ENCODE measurements around the gene FBXL3. TPM values are rescaled to one million over a fixed set of nuclear protein-coding genes. Genes with fewer than 3 reads are reported as not detected.
"Not testable (repeated sequence)": the region's sequence is repeated elsewhere in the genome, so short reads cannot be mapped to it uniquely, and the experiment has no call there.

Gene FBXL3
- total and polyA plus RNA-seq, 3 experiments from 2014 or later = 34.5 to 45.0 (median 41.7) TPM

- peaks cover 56% of the 10 kb centered on the region for H3K4me1 ChIP-seq (ENCODE audit: insufficient read depth, low read length)
- Mint-ChIP-seq H3K4me3 (peak overlapping the region in 1 of 7 donors; percentile 5), H3K27ac (peak overlapping the region in 2 of 8 donors; percentile 34 to 36), H3K36me3 (peaks cover 6 to 67% (median 22%) of the 10 kb centered on the region in 3 donors), H3K4me1 (peaks cover 65 to 86% (median 86%) of the 10 kb centered on the region in 3 donors), H3K27me3 (no peaks in the 10 kb centered on the region), H3K9me3 (no peaks in the 10 kb centered on the region)
- no peaks in the 10 kb centered on the region for H3K9me3 ChIP-seq (ENCODE audit: low read length)
- no peaks in the 10 kb centered on the region for H3K27me3 ChIP-seq (ENCODE audit: insufficient read depth, low read length, poor library complexity, severe bottlenecking)
- CTCF ChIA-PET = no interaction called here
- peaks cover 16% of the 10 kb centered on the region for H3K36me3 ChIP-seq (ENCODE audit: insufficient read depth, low read length)
- POLR2A ChIA-PET = no interaction called here
- H3K27ac ChIP-seq (ENCODE audit: low read depth, low read length) = no peak overlapping the region
- no peak overlapping the region for H3K4me3 ChIP-seq (ENCODE audit: low read length)
- DNase-seq = no peak
These were observed 7.2 kb downstream of the FBXL3 start for GRCh38 chr13:77019756-77020155.

DNA sequence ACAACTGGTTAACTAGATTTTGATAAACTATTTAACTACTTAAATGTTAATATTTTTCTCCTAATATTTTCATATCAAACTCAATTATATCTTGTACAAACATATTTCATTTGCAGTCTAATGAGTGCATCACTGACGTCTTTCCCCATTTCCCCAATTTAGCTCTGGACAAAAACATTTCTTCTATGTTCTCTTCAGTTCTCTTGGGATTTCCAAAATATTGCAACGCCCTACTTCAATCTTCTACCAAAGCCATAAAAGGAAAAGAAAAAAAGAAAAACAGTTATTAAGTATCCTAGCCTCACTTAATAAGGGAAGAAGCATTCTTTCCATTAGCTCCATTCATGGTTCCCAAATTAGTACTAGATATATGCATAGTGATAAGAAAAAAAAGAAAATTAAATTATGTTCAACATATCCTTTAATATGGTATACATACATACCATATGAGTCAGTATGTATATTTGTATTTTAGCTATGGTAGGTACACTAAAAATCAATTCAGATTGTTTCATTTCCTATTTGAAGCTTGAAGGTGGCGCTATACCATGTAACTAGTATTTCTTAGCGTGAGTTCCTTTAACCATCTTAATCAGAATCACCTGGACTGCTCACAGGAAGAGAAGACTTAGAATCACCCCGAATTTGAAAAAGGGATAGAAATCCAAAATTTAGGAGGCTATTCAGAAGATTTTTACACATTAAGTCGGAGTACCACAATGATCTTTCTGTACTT is 9.9 kb downstream of the FBXL3 start:
- POLR2A ChIA-PET = interaction anchor here (0.7 to 1.7 kb wide), 3 partner anchors 9 to 562 kb away, joined by 3 to 6 read pairs (median 4); partner anchors contain the start of gene CLN5
- Histone ChIP-seq H3K4me3 (ENCODE audit: low read length) (no peak overlapping the region), H3K27ac (ENCODE audit: low read depth, low read length) (no peak overlapping the region), H3K4me1 (ENCODE audit: insufficient read depth, low read length) (peaks cover 29% of the 10 kb centered on the region), H3K27me3 (ENCODE audit: insufficient read depth, low read length, poor library complexity, severe bottlenecking) (no peaks in the 10 kb centered on the region), H3K9me3 (ENCODE audit: low read length) (no peaks in the 10 kb centered on the region), H3K36me3 (ENCODE audit: insufficient read depth, low read length) (peaks cover 37% of the 10 kb centered on the region)
- Mint-ChIP-seq H3K4me1 (peaks cover 52 to 83% (median 83%) of the 10 kb centered on the region in 3 donors), H3K27ac (peak overlapping the region in 5 of 8 donors; percentile 3 to 72 (median 40)), H3K4me3 (no peak overlapping the region), H3K27me3 (no peaks in the 10 kb centered on the region), H3K9me3 (no peaks in the 10 kb centered on the region), H3K36me3 (peaks cover 6 to 77% (median 22%) of the 10 kb centered on the region in 3 donors)
- DNase-seq = no peak
- CTCF ChIA-PET = interaction anchor here (1.0 to 1.8 kb wide), 4 partner anchors 9 to 36 kb away, joined by 3 to 8 read pairs (median 5); partner anchors contain the start of gene CLN5

DNA sequence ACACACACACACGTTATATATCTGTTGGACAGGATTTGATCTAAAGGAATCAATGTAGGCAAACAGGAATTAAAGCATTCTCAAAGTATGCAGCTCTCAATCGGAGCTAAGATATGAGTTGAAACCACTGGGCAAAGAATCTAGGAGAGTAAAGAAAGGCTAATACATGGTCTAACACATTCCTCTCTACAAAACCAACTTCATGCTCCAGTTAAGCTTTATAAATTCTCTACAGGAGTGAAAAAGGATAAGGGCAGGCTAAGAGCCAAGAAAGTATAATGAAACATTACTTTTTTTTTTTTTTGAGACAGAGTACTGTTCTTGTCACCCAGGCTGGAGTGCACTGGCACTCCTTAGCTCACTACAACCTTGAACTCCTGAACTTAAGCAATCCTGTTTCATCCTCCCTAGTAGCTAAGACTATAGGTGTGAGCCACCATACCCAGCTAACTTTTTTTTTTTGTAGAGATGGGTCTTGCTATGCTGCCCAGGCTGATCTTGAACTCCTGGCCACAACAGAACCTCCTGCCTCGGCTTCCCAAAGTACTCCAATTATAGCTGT is 10.6 kb downstream of the FBXL3 start:
- ChIA-PET POLR2A (interaction anchor here (0.7 to 1.7 kb wide), 4 partner anchors 10 to 563 kb away, joined by 3 to 6 read pairs (median 4); partner anchors contain the start of gene CLN5), CTCF (interaction anchor here (1.0 to 1.8 kb wide), 4 partner anchors 10 to 36 kb away, joined by 3 to 8 read pairs (median 5); partner anchors contain the start of gene CLN5)
- Histone ChIP-seq H3K9me3 (ENCODE audit: low read length) (no peaks in the 10 kb centered on the region), H3K4me1 (ENCODE audit: insufficient read depth, low read length) (peaks cover 22% of the 10 kb centered on the region), H3K36me3 (ENCODE audit: insufficient read depth, low read length) (peaks cover 44% of the 10 kb centered on the region), H3K4me3 (ENCODE audit: low read length) (no peak overlapping the region), H3K27me3 (ENCODE audit: insufficient read depth, low read length, poor library complexity, severe bottlenecking) (no peaks in the 10 kb centered on the region), H3K27ac (ENCODE audit: low read depth, low read length) (no peak overlapping the region)
- DNase-seq = no peak
- no peak overlapping the region for H3K4me3 Mint-ChIP-seq
- peak overlapping the region in 2 of 8 donors; percentile 15 to 64 for H3K27ac Mint-ChIP-seq
- H3K9me3 Mint-ChIP-seq = no peaks in the 10 kb centered on the region
- H3K4me1 Mint-ChIP-seq = peaks cover 47 to 80% (median 80%) of the 10 kb centered on the region in 3 donors
- no peaks in the 10 kb centered on the region for H3K27me3 Mint-ChIP-seq
- peaks cover 6 to 77% (median 23%) of the 10 kb centered on the region in 3 donors for H3K36me3 Mint-ChIP-seq

DNA sequence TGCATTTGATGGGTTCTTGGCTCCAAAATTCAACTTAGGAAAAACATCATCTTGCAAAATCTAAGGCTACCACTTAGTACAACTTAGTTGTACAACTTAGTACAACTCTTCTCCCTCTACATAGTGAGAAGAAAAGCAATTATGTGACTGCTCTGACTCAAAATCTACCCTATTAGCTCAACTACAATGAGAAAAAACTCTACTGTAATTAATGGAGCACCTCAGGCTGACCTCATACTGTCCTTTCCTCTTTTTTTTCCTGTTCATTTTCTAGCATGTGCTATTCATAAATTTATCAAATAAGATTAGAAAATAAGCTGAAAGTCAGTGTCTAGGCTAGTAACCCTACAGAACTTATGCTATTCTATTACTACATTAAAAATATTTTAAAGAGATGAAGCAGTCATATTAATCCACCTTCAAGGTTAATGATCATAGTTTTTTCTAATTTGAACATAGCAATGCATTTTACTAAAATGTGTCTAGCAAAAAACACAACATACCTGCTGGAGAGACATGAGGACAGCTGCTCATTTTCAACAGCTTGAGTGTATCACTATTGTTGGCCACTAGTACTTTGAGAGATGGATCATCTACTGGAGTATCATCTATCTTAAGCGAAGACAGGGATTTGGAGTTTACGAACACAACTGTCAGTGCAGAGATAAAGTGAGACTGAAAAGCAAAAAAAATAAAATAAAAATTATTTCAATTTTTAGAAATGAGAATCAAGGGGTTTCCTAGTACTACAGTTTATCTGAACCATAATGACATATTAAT is 11.9 kb downstream of the FBXL3 start:
- Histone ChIP-seq H3K4me1 (ENCODE audit: insufficient read depth, low read length) (peaks cover 13% of the 10 kb centered on the region), H3K4me3 (ENCODE audit: low read length) (no peak overlapping the region), H3K9me3 (ENCODE audit: low read length) (no peaks in the 10 kb centered on the region), H3K27me3 (ENCODE audit: insufficient read depth, low read length, poor library complexity, severe bottlenecking) (no peaks in the 10 kb centered on the region), H3K27ac (ENCODE audit: low read depth, low read length) (no peak overlapping the region), H3K36me3 (ENCODE audit: insufficient read depth, low read length) (peaks cover 53% of the 10 kb centered on the region)
- Mint-ChIP-seq H3K36me3 (peaks cover 6 to 80% (median 25%) of the 10 kb centered on the region in 3 donors), H3K27me3 (no peaks in the 10 kb centered on the region), H3K27ac (no peak overlapping the region), H3K4me1 (peaks cover 39 to 78% (median 74%) of the 10 kb centered on the region in 3 donors), H3K9me3 (no peaks in the 10 kb centered on the region), H3K4me3 (no peak overlapping the region)
- ChIA-PET POLR2A (interaction anchor here (1.1 to 1.7 kb wide), 2 partner anchors 10 to 11 kb away, joined by 3 to 4 read pairs; no protein-coding TSS in a partner anchor), CTCF (interaction anchor here (1.2 to 1.4 kb wide), 2 partner anchors 12 to 35 kb away, joined by 3 to 4 read pairs; no protein-coding TSS in a partner anchor)
- DNase-seq = no peak

DNA sequence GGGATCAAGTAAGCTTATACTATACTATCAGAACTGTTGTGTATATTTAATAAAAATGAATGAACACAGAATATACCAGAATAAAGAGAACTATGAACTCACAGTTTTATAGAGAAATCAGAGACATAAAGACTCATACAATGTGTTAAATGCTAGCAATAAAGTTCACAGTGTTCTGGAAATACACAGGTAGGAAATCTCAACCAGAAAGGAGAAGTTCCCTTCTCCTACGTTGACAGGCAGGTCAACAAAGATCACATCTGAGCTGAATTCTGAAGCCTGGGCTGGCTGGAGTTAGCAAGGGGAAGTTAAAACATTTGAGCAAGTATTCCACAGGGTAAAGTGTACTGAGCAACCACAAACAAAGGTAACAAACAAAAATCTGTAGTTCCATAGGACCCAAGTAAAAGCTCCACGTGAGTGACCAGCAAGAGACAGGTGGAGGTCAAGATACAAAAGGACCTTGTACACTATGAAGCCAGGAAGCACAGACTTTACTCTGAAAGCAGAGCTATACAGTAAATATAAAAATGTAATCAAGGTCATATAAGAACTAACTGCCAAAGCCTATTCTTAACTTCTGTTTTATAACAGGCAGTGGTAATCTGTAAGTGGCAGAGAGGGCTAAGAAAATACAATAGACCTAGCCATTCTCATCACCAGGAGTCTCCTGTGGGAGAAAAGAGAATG is 13.0 kb downstream of the FBXL3 start:
- Mint-ChIP-seq H3K4me1 (peaks cover 40 to 77% (median 74%) of the 10 kb centered on the region in 3 donors), H3K27me3 (no peaks in the 10 kb centered on the region), H3K36me3 (peaks cover 11 to 86% (median 28%) of the 10 kb centered on the region in 3 donors), H3K4me3 (no peak overlapping the region), H3K27ac (peak overlapping the region in 2 of 8 donors; percentile 14 to 68), H3K9me3 (no peaks in the 10 kb centered on the region)
- POLR2A ChIA-PET = interaction anchor here (1.1 to 1.7 kb wide), 2 partner anchors 11 to 12 kb away, joined by 3 to 4 read pairs; no protein-coding TSS in a partner anchor
- DNase-seq = no peak
- H3K4me1 ChIP-seq (ENCODE audit: insufficient read depth, low read length) = peaks cover 3% of the 10 kb centered on the region
- no peaks in the 10 kb centered on the region for H3K27me3 ChIP-seq (ENCODE audit: insufficient read depth, low read length, poor library complexity, severe bottlenecking)
- CTCF ChIA-PET = interaction anchor here (1.2 to 1.8 kb wide), 2 partner anchors 12 to 34 kb away, joined by 4 to 8 read pairs; no protein-coding TSS in a partner anchor
- H3K9me3 ChIP-seq (ENCODE audit: low read length) = no peaks in the 10 kb centered on the region
- H3K27ac ChIP-seq (ENCODE audit: low read depth, low read length) = no peak overlapping the region
- H3K4me3 ChIP-seq (ENCODE audit: low read length) = no peak overlapping the region
- H3K36me3 ChIP-seq (ENCODE audit: insufficient read depth, low read length) = peaks cover 50% of the 10 kb centered on the region

- Mint-ChIP-seq H3K27ac (peak overlapping the region in 2 of 8 donors; percentile 23 to 41), H3K4me1 (peaks cover 33 to 72% (median 68%) of the 10 kb centered on the region in 3 donors), H3K36me3 (peaks cover 4 to 84% (median 26%) of the 10 kb centered on the region in 3 donors)
- CTCF ChIA-PET; H3K9me3 Mint-ChIP-seq; H3K9me3 ChIP-seq (ENCODE audit: low read length); H3K4me3 Mint-ChIP-seq; DNase-seq; H3K27ac ChIP-seq (ENCODE audit: low read depth, low read length); H3K27me3 Mint-ChIP-seq; H3K4me3 ChIP-seq (ENCODE audit: low read length); H3K4me1 ChIP-seq (ENCODE audit: insufficient read depth, low read length); H3K27me3 ChIP-seq (ENCODE audit: insufficient read depth, low read length, poor library complexity, severe bottlenecking): not testable (repeated sequence)
- POLR2A ChIA-PET = interaction anchor here (1.8 kb wide), 1 partner anchor 17 kb away, joined by 4 read pairs; the partner anchor contains the start of gene FBXL3
- peaks cover 43% of the 10 kb centered on the region for H3K36me3 ChIP-seq (ENCODE audit: insufficient read depth, low read length)
These were observed 17.2 kb downstream of the FBXL3 start for GRCh38 chr13:77009719-77010118.

DNA sequence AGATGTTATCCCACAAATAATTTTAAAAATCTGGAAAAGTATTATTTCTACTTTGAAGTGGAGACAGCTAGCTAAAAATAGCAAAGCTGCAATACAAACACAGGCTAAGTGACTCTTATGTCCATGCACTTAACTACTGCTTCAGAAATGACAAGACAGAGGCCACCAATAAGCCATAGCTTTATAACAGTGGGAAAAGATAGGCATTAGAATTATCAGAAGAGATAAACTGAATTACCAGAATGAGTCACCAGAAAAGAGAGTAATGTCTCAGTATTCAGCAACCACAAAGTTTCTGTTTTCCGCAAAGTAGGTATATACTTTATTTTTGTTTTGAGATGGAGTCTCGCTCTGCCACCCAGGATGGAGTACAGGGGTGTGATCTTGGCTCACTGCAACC is 17.9 kb downstream of the FBXL3 start:
- Mint-ChIP-seq H3K4me3 (no peak overlapping the region), H3K36me3 (peaks cover 4 to 83% (median 22%) of the 10 kb centered on the region in 3 donors), H3K27me3 (no peaks in the 10 kb centered on the region), H3K9me3 (no peaks in the 10 kb centered on the region), H3K4me1 (peaks cover 27 to 69% (median 61%) of the 10 kb centered on the region in 3 donors), H3K27ac (peak overlapping the region in 1 of 8 donors; percentile 50)
- Histone ChIP-seq H3K4me1 (ENCODE audit: insufficient read depth, low read length) (no peaks in the 10 kb centered on the region), H3K9me3 (ENCODE audit: low read length) (no peaks in the 10 kb centered on the region), H3K27me3 (ENCODE audit: insufficient read depth, low read length, poor library complexity, severe bottlenecking) (no peaks in the 10 kb centered on the region), H3K36me3 (ENCODE audit: insufficient read depth, low read length) (peaks cover 37% of the 10 kb centered on the region), H3K4me3 (ENCODE audit: low read length) (no peak overlapping the region), H3K27ac (ENCODE audit: low read depth, low read length) (no peak overlapping the region)
- ChIA-PET CTCF (no interaction called here), POLR2A (interaction anchor here (1.8 kb wide), 1 partner anchor 18 kb away, joined by 4 read pairs; the partner anchor contains the start of gene FBXL3)
- no peak for DNase-seq
